Activated CD8-positive, alpha-beta T cell treated with anti-CD3 and anti-CD28 coated beads for 36 hours (primary cell): ENCODE results near the gene ZSWIM1. TPM values are rescaled to one million over a fixed set of nuclear protein-coding genes. Genes with fewer than 3 reads are reported as not detected.
A peak's percentile ranks its signal among the peaks of the same experiment; 100 is the strongest.

Source experiments
- ATAC-seq: fragments of 200-7000 bp; cut with Tn5 transposase; one replicate; pipeline ENCODE4 v1.10.0; 2021; ENCODE audit warnings: mild to moderate bottlenecking, moderate library complexity
- CTCF ChIA-PET: fragments of 350-600 bp; sonication (Branson Sonifier 250); formaldehyde crosslinking; loops from one replicate; lab custom pipeline; 2021; ENCODE audit warnings: antibody characterized with exemption; lab: Charles Lee
- POLR2A ChIA-PET: fragments of 350-600 bp; sonication (Branson Sonifier 250); formaldehyde crosslinking; loops from one replicate; lab custom pipeline; 2021; ENCODE audit warnings: antibody characterized with exemption; lab: Charles Lee
- DNase-seq: peaks from one replicate; pipeline ENCODE4 v3.0.0-alpha.2; 2020
- H3K27ac Mint-ChIP-seq: one replicate; pipeline ENCODE4 v1.8.0; 2021; ENCODE audit warnings: mild to moderate bottlenecking, mixed read lengths
- H3K27me3 Mint-ChIP-seq: one replicate; pipeline ENCODE4 v1.8.0; 2021; ENCODE audit warnings: mixed read lengths
- H3K36me3 Mint-ChIP-seq: one replicate; pipeline ENCODE4 v1.8.0; 2021; ENCODE audit warnings: low read depth, mixed read lengths
- H3K4me1 Mint-ChIP-seq: one replicate; pipeline ENCODE4 v1.8.0; 2021; ENCODE audit warnings: low read depth, mixed read lengths
- H3K4me3 Mint-ChIP-seq: one replicate; pipeline ENCODE4 v1.8.0; 2021; ENCODE audit warnings: mild to moderate bottlenecking, moderate library complexity, mixed read lengths
- H3K9me3 Mint-ChIP-seq: one replicate; pipeline ENCODE4 v1.8.0; 2021; ENCODE audit warnings: mixed read lengths
- CTCF ChIP-seq: fragments of 200-600 bp; IDR thresholded peaks from one replicate; pipeline ENCODE4 v1.8.0; 2022; ENCODE audit warnings: antibody characterized with exemption, mild to moderate bottlenecking
- intact Hi-C: fragments of 100-400 bp; cut with micrococcal nuclease; formaldehyde crosslinking; loops from one replicate; pipeline ENCODE4 v1.10.0; 2022
- total RNA-seq, 2 experiments: library from RNA; stranded (reverse); gene quantifications; one replicate each; pipeline ENCODE4 v1.2.3, GENCODE V29; 2021

Gene ZSWIM1
- total RNA-seq, 2 experiments from 2014 or later = 8.2 to 9.1 TPM

- POLR2A ChIA-PET = interaction anchor here (0.7 to 3.6 kb wide), 11 partner anchors 10 to 525 kb away, joined by 3 to 19 read pairs (median 5); partner anchors contain the start of genes CTSA, NEURL2, UBE2C and ZNF335
- Mint-ChIP-seq H3K36me3 (peaks cover 4% of the 10 kb centered on the region), H3K4me1 (peaks cover 42% of the 10 kb centered on the region), H3K4me3 (peak overlapping the region; percentile 97), H3K27me3 (no peaks in the 10 kb centered on the region), H3K9me3 (no peaks in the 10 kb centered on the region), H3K27ac (peak overlapping the region; percentile 99)
- TF ChIP-seq CTCF = no peak
- DNase-seq = peak; percentile 70
- intact Hi-C loops = loop anchor here (5.0 kb wide), 1 partner anchor 46 kb away; the partner anchor contains the start of gene UBE2C
- peak; percentile 55 for ATAC-seq
- CTCF ChIA-PET = interaction anchor here (1.2 to 3.1 kb wide), 2 partner anchors 33 to 112 kb away, joined by 3 to 15 read pairs; no protein-coding TSS in a partner anchor
Observed at GRCh38 chr20:45857882-45858216, 23.2 kb upstream of the ZSWIM1 start.

- Mint-ChIP-seq H3K36me3 (peaks cover 2% of the 10 kb centered on the region), H3K4me1 (peaks cover 31% of the 10 kb centered on the region), H3K4me3 (no peak overlapping the region), H3K27me3 (no peaks in the 10 kb centered on the region), H3K9me3 (no peaks in the 10 kb centered on the region), H3K27ac (no peak overlapping the region)
- ChIA-PET CTCF (no interaction called here), POLR2A (interaction anchor here (0.6 kb wide), 1 partner anchor 221 kb away, joined by 3 read pairs; no protein-coding TSS in a partner anchor)
- intact Hi-C loops = loop anchor here (5.0 kb wide), 1 partner anchor 48 kb away; the partner anchor contains the start of gene UBE2C
- DNase-seq (no peak), ATAC-seq (no peak)
- TF ChIP-seq CTCF = no peak
Observed at GRCh38 chr20:45859916-45860315, 21.1 kb upstream of the ZSWIM1 start.

GRCh38 chr20:45860560-45861220, 20.3 kb upstream of the ZSWIM1 start:
- ATAC-seq (no peak), DNase-seq (no peak)
- Mint-ChIP-seq H3K36me3 (peaks cover 2% of the 10 kb centered on the region), H3K4me3 (no peak overlapping the region), H3K27ac (no peak overlapping the region), H3K27me3 (no peaks in the 10 kb centered on the region), H3K9me3 (no peaks in the 10 kb centered on the region), H3K4me1 (peaks cover 25% of the 10 kb centered on the region)
- ChIA-PET POLR2A (interaction anchor here (1.1 kb wide), 1 partner anchor 14 kb away, joined by 3 read pairs; no protein-coding TSS in a partner anchor), CTCF (no interaction called here)
- no peak for TF ChIP-seq CTCF
- intact Hi-C loops = no loop called here

GRCh38 chr20:45861221-45862075, 19.6 kb upstream of the ZSWIM1 start:
- no peak for ATAC-seq

More at GRCh38 chr20:45861221-45862075, 19.6 kb upstream of the ZSWIM1 start:
- Mint-ChIP-seq H3K9me3 (no peaks in the 10 kb centered on the region), H3K36me3 (peaks cover 2% of the 10 kb centered on the region), H3K4me1 (peaks cover 20% of the 10 kb centered on the region), H3K27ac (no peak overlapping the region), H3K27me3 (no peaks in the 10 kb centered on the region), H3K4me3 (no peak overlapping the region)
- no peak for TF ChIP-seq CTCF
- intact Hi-C loops = no loop called here
- ChIA-PET CTCF (interaction anchor here (1.1 to 1.3 kb wide), 2 partner anchors 71 to 108 kb away, joined by 3 read pairs; no protein-coding TSS in a partner anchor), POLR2A (interaction anchor here (0.7 to 1.2 kb wide), 3 partner anchors 13 to 38 kb away, joined by 3 read pairs; partner anchors contain the start of gene ZSWIM1)
- DNase-seq = no peak
